GM12891 (cell line): Measurements from ENCODE around the gene PICALM.

ENCODE experiments used
- POLR2A ChIP-seq: IDR thresholded peaks from 2 replicates; pipeline ENCODE4 v1.6.1; 2011; ENCODE audit warnings: low read depth, low read length, control low read depth
- POLR2AphosphoS5 ChIP-seq: IDR thresholded peaks from 2 replicates; pipeline ENCODE4 v1.6.1; 2011; ENCODE audit warnings: low read depth, low read length, control low read depth
- POU2F2 ChIP-seq: IDR thresholded peaks from 2 replicates; pipeline ENCODE4 v1.6.1; 2011; ENCODE audit warnings: low read depth, mild to moderate bottlenecking, control low read depth, low read length, moderate library complexity
- TAF1 ChIP-seq: IDR thresholded peaks from 2 replicates; pipeline ENCODE4 v1.6.1; 2011; ENCODE audit warnings: low read depth, low read length, control low read depth

GRCh38 chr11:85977751-85978160 is 91.1 kb downstream of the PICALM start:
- TF ChIP-seq TAF1, result no peak
- TF ChIP-seq POLR2A, result no peak
- TF ChIP-seq POLR2AphosphoS5, result no peak
- no peak for TF ChIP-seq POU2F2
